MCF 10A (cell line): ENCODE measurements around the gene SHISA9. TPM values are rescaled to one million over a fixed set of nuclear protein-coding genes. Genes with fewer than 3 reads are reported as not detected.

Experiments
- BruUV-seq: library from RNA; stranded (reverse); fragments of 400-500 nt; replicated peaks from 2 replicates; lab custom pipeline; 2021; lab: Mats Ljungman, UMichigan
- CTCF ChIA-PET: fragments of 300-600 bp; sonication (Branson Sonifier 250); formaldehyde crosslinking; extraction: SDS; loops from one replicate; lab custom pipeline; 2021; ENCODE audit warnings: antibody characterized with exemption, inconsistent platforms; lab: Yijun Ruan, JAX
- POLR2A ChIA-PET: fragments of 300-600, 350-650 bp; sonication (Branson Sonifier 250); formaldehyde crosslinking; extraction: SDS; loops from one replicate; lab custom pipeline; 2020; ENCODE audit warnings: antibody characterized with exemption, inconsistent platforms; lab: Yijun Ruan, JAX
- DNase-seq: peaks from one replicate; pipeline ENCODE4 v3.0.0-alpha.2; 2018; ENCODE audit not compliant: unreplicated experiment
- H3K27ac Mint-ChIP-seq: one replicate; pipeline ENCODE4 v1.8.0; 2022; ENCODE audit warnings: mild to moderate bottlenecking, low read depth, mixed read lengths; ENCODE audit not compliant: unreplicated experiment
- H3K27me3 Mint-ChIP-seq: one replicate; pipeline ENCODE4 v1.8.0; 2022; ENCODE audit warnings: mixed read lengths; ENCODE audit not compliant: insufficient read depth, unreplicated experiment
- H3K36me3 Mint-ChIP-seq: one replicate; pipeline ENCODE4 v1.8.0; 2022; ENCODE audit warnings: mild to moderate bottlenecking, moderate library complexity, mixed read lengths; ENCODE audit not compliant: insufficient read depth, unreplicated experiment
- H3K4me1 Mint-ChIP-seq: one replicate; pipeline ENCODE4 v1.8.0; 2022; ENCODE audit warnings: mixed read lengths; ENCODE audit not compliant: insufficient read depth, unreplicated experiment
- H3K4me3 Mint-ChIP-seq: one replicate; pipeline ENCODE4 v1.8.0; 2022; ENCODE audit warnings: mild to moderate bottlenecking, moderate library complexity, mixed read lengths; ENCODE audit not compliant: unreplicated experiment
- H3K9me3 Mint-ChIP-seq: one replicate; pipeline ENCODE4 v1.8.0; 2022; ENCODE audit warnings: mixed read lengths; ENCODE audit not compliant: unreplicated experiment
- CTCF ChIP-seq: fragments of 200-600 bp; IDR thresholded peaks from one replicate; pipeline ENCODE4 v1.8.0; 2022; ENCODE audit warnings: antibody characterized with exemption, mild to moderate bottlenecking; ENCODE audit not compliant: unreplicated experiment
- intact Hi-C: fragments of 100-400 bp; cut with micrococcal nuclease; formaldehyde crosslinking; loops from 2 replicates; pipeline ENCODE4 v1.14.1; 2022
- total RNA-seq: library from RNA; stranded (reverse); gene quantifications from 2 replicates; pipeline ENCODE4 v1.2.3, GENCODE V29; 2022

The SHISA9 gene
- total RNA-seq, 1 experiment from 2014 or later: 8.0 TPM

- ChIA-PET CTCF (no interaction called here), POLR2A (no interaction called here)
- no TSS peak for BruUV-seq
- intact Hi-C loops: no loop called here
- Mint-ChIP-seq H3K27me3 (no peaks in the 10 kb centered on the region), H3K36me3 (peaks cover 11% of the 10 kb centered on the region), H3K9me3 (peaks cover 8% of the 10 kb centered on the region), H3K4me1 (no peaks in the 10 kb centered on the region), H3K27ac (no peak overlapping the region), H3K4me3 (no peak overlapping the region)
- DNase-seq: peak; percentile 22
- no peak for TF ChIP-seq CTCF
These were observed 285.4 kb downstream of the SHISA9 start for GRCh38 chr16:13186813-13187212.

- no peak overlapping the region for H3K27ac Mint-ChIP-seq
- BruUV-seq: no TSS peak
- no peak for DNase-seq
- intact Hi-C loops: no loop called here
- no peak overlapping the region for H3K4me3 Mint-ChIP-seq
- TF ChIP-seq CTCF: no peak
- POLR2A ChIA-PET: no interaction called here
- no peaks in the 10 kb centered on the region for H3K27me3 Mint-ChIP-seq
- no peaks in the 10 kb centered on the region for H3K9me3 Mint-ChIP-seq
- peaks cover 11% of the 10 kb centered on the region for H3K36me3 Mint-ChIP-seq
- H3K4me1 Mint-ChIP-seq: no peaks in the 10 kb centered on the region
- CTCF ChIA-PET: interaction anchor here (0.7 to 1.6 kb wide), 3 partner anchors 18 to 486 kb away, joined by 3 read pairs; no protein-coding TSS in a partner anchor
These were observed 287.9 kb downstream of the SHISA9 start for GRCh38 chr16:13189250-13189649.

GRCh38 chr16:13193721-13194120, 292.3 kb downstream of the SHISA9 start:
- H3K36me3 Mint-ChIP-seq: peaks cover 3% of the 10 kb centered on the region
- H3K27me3 Mint-ChIP-seq: no peaks in the 10 kb centered on the region
- no peak overlapping the region for H3K4me3 Mint-ChIP-seq
- intact Hi-C loops: no loop called here
- H3K4me1 Mint-ChIP-seq: no peaks in the 10 kb centered on the region
- H3K9me3 Mint-ChIP-seq: no peaks in the 10 kb centered on the region
- POLR2A ChIA-PET: no interaction called here
- DNase-seq: no peak
- CTCF ChIA-PET: interaction anchor here (1.5 kb wide), 1 partner anchor 9 kb away, joined by 5 read pairs; no protein-coding TSS in a partner anchor
- no peak overlapping the region for H3K27ac Mint-ChIP-seq
- no TSS peak for BruUV-seq
- TF ChIP-seq CTCF: no peak

GRCh38 chr16:13194766-13195165, 293.4 kb downstream of the SHISA9 start:
- Mint-ChIP-seq H3K27ac (no peak overlapping the region), H3K36me3 (no peaks in the 10 kb centered on the region), H3K27me3 (no peaks in the 10 kb centered on the region), H3K4me1 (no peaks in the 10 kb centered on the region), H3K9me3 (no peaks in the 10 kb centered on the region), H3K4me3 (no peak overlapping the region)
- POLR2A ChIA-PET: no interaction called here
- no peak for TF ChIP-seq CTCF
- CTCF ChIA-PET: no interaction called here
- intact Hi-C loops: no loop called here
- BruUV-seq: no TSS peak
- no peak for DNase-seq
